ENCODE data around the gene PTMS. TPM values are rescaled to one million over a fixed set of nuclear protein-coding genes. Genes with fewer than 3 reads are reported as not detected.
"Not testable (repeated sequence)": the region's sequence is repeated elsewhere in the genome, so short reads cannot be mapped to it uniquely, and the experiment has no call there.

The PTMS gene
- total and polyA plus RNA-seq, 12 donors: 27.0 to 1,405 (median 150) TPM

DNA sequence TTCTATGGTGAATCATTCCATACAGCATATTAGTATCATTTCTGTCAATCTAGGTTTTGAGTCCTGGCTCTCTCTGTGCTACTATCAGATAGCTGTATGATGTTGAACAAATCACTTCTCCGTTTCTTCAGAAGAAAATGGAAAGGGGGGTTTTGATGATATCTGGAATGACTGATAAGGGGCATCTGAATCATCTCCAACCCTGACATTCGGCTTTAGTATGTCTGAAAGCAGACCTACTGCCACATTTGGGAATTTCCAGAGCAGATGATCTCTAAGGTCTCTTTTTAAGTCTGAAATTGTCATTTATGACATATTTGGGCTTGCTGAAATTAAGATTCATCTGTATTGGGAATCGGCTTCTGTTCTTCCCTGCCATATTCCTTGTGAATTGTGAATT, 23.3 kb upstream of the PTMS start:
- no peaks in the 10 kb centered on the region for H3K4me1 ChIP-seq (replicated peaks in 1 of 2)
- WGBS, 4 donors: 43 to 49% (median 45%) methylated on average over 3 of the region's 3 CpGs
- intact Hi-C loops (cut with DNase I): loop anchor here in 1 of 2 donors (10.0 kb wide), 1 partner anchor 82 kb away; the partner anchor contains the start of genes GPR162 and P3H3
- no peaks in the 10 kb centered on the region for H3K27me3 ChIP-seq
- no peak overlapping the region for H3K4me3 ChIP-seq
- H3K27ac ChIP-seq: peak overlapping the region in 1 of 5 donors; percentile 10
- TF ChIP-seq POLR2A (IDR thresholded peaks at IDR 0.05): no peak
- TF ChIP-seq, protein P1, sequence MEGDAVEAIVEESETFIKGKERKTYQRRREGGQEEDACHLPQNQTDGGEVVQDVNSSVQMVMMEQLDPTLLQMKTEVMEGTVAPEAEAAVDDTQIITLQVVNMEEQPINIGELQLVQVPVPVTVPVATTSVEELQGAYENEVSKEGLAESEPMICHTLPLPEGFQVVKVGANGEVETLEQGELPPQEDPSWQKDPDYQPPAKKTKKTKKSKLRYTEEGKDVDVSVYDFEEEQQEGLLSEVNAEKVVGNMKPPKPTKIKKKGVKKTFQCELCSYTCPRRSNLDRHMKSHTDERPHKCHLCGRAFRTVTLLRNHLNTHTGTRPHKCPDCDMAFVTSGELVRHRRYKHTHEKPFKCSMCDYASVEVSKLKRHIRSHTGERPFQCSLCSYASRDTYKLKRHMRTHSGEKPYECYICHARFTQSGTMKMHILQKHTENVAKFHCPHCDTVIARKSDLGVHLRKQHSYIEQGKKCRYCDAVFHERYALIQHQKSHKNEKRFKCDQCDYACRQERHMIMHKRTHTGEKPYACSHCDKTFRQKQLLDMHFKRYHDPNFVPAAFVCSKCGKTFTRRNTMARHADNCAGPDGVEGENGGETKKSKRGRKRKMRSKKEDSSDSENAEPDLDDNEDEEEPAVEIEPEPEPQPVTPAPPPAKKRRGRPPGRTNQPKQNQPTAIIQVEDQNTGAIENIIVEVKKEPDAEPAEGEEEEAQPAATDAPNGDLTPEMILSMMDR (IDR thresholded peaks at IDR 0.05): no peak
- DNase-seq: no peak
- peaks cover 0 to 18% of the 10 kb centered on the region in 2 donors for H3K36me3 ChIP-seq (replicated peaks in 1 of 2)
- no peaks in the 10 kb centered on the region for H3K9me3 ChIP-seq (replicated peaks in 1 of 3)

DNA sequence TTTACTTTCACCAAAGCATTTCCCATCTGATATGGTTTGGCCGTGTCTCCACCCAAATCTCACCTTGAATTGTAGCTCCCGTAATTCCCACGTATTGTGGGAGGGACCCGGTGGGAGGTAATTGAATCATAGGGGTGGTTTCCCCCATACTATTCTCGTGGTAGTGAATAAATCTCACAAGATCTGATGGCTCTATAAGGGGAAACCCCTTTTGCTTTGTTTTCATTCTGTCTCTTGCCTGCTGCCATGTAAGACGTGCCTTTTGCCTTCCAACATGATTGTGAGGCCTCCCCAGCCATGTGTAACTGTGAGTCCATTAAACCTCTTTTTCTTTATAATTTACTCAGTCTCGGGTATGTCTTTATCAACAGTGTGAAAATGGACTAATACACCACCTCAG, 22.9 kb upstream of the PTMS start:
- 43 to 61% (median 51%) methylated on average over 7 of the region's 7 CpGs for WGBS, 4 donors
- intact Hi-C loops (cut with DNase I): loop anchor here in 1 of 2 donors (10.0 kb wide), 1 partner anchor 82 kb away; the partner anchor contains the start of genes GPR162 and P3H3
- not testable (repeated sequence) for H3K9me3 ChIP-seq (replicated peaks in 1 of 3)

DNA sequence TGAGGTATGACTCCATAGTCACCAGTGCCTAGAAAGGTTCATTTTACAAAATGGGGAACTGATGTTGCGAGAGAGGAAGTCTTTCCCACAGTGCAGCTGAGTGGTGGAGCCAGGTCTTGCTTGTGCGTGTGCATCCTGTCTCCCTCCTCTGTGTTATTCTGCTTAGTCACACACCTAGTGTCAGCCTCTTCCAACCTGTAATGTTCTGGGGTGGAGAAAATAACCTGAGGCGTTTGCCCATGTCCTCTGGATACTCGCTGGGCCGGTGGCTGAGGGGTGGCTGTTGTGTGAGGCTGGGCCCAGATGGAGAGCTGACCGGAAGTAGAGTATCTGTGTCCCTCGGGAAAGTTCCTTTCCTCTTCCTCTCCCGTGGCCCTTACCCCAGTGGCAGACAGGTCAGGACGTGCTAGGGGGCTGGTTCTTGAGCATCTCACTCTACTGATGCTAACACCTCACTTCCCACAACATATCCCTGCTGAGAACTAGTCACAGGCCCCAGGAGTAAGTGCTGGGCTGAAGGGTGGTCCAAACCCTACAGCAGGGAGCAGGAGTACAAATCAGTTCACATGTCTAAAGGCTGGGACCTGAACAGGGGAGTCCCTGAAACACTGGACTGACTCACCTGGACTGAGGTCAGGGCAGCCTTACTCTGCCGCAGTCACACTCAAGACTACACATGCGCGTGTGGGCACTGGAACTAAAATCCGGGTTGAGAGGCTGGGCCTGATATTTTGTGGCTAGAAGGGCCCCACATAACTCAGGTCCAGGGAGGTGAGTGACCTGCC, 20.2 kb upstream of the PTMS start:
- Histone ChIP-seq H3K4me3 (no peak overlapping the region), H3K9me3 (replicated peaks in 1 of 3) (no peaks in the 10 kb centered on the region), H3K27me3 (no peaks in the 10 kb centered on the region), H3K36me3 (replicated peaks in 1 of 2) (peaks cover 0 to 49% of the 10 kb centered on the region in 2 donors), H3K4me1 (replicated peaks in 1 of 2) (peaks cover 0 to 2% of the 10 kb centered on the region in 2 donors), H3K27ac (peak overlapping the region in 2 of 5 donors; percentile 5 to 81)
- TF ChIP-seq POLR2A (IDR thresholded peaks at IDR 0.05): no peak
- TF ChIP-seq, protein P1 (IDR thresholded peaks at IDR 0.05): no peak
- 62 to 65% (median 65%) methylated on average over 10 to 13 of the region's 13 CpGs for WGBS, 4 donors
- intact Hi-C loops (cut with DNase I): loop anchor here in 1 of 2 donors (5.0 to 10.0 kb wide), 2 partner anchors 36 to 79 kb away; partner anchors contain the start of genes GPR162 and P3H3
- DNase-seq: no peak

More for the DNA sequence above, 22.9 kb upstream of the PTMS start:
- not testable (repeated sequence) for DNase-seq; H3K4me3 ChIP-seq; H3K4me1 ChIP-seq (replicated peaks in 1 of 2); H3K27me3 ChIP-seq; H3K27ac ChIP-seq
- peaks cover 0 to 23% of the 10 kb centered on the region in 2 donors for H3K36me3 ChIP-seq (replicated peaks in 1 of 2)

DNA sequence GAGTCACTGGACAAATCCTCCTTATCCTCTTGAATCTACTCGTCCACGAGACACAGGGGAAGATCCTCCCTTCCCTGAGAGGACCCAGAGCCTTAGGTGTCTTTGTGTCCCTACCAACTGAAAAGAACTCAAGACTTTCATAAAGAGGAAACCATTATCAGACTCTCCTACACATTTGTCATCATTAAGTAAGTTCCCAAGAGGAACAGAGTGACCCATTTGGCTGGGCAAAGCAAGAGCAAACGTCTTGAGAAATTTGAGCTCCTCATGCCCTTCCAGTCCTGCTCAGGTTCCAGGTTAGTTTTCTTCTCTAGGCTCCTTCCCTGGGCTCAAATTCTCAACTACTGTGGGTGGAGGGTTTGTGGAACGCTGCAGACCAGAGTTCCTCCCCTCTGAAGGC, 18.9 kb upstream of the PTMS start:
- TF ChIP-seq, protein P1 (IDR thresholded peaks at IDR 0.05): no peak
- no peak for TF ChIP-seq POLR2A (IDR thresholded peaks at IDR 0.05)
- Histone ChIP-seq H3K27ac (no peak overlapping the region), H3K4me1 (replicated peaks in 1 of 2) (peaks cover 6 to 11% of the 10 kb centered on the region in 2 donors), H3K4me3 (no peak overlapping the region), H3K27me3 (no peaks in the 10 kb centered on the region), H3K9me3 (replicated peaks in 1 of 3) (no peaks in the 10 kb centered on the region), H3K36me3 (replicated peaks in 1 of 2) (peaks cover 0 to 59% of the 10 kb centered on the region in 2 donors)
- intact Hi-C loops (cut with DNase I): loop anchor here in 1 of 2 donors (5.0 to 10.0 kb wide), 2 partner anchors 35 to 78 kb away; partner anchors contain the start of genes GPR162 and P3H3
- no peak for DNase-seq
- 74 to 82% (median 76%) methylated on average over 4 of the region's 4 CpGs for WGBS, 4 donors

All from adrenal gland (tissue), 12 donors.